Neuronal stem cell (in vitro differentiated cells): ENCODE measurements around the gene PPDPF.

Experiments
- DNase-seq: peaks from one replicate; pipeline ENCODE4 v3.0.0-alpha.2; 2013; ENCODE audit warnings: low spot score
- H2AFZ ChIP-seq: one replicate; pipeline ENCODE4 v1.6.1; 2013; ENCODE audit warnings: mild to moderate bottlenecking, low read length, inconsistent platforms
- H2AK5ac ChIP-seq: 2 replicates; pipeline ENCODE4 v1.6.1; 2013; ENCODE audit warnings: low read depth, mild to moderate bottlenecking, inconsistent platforms, low read length, moderate library complexity, mixed read lengths
- H2BK120ac ChIP-seq: 2 replicates; pipeline ENCODE4 v1.6.1; 2013; ENCODE audit warnings: low read depth, mild to moderate bottlenecking, inconsistent platforms, low read length, moderate library complexity, mixed read lengths
- H2BK12ac ChIP-seq: one replicate; pipeline ENCODE4 v1.6.1; 2013; ENCODE audit warnings: low read length, inconsistent platforms
- H2BK15ac ChIP-seq: 2 replicates; pipeline ENCODE4 v1.6.1; 2013; ENCODE audit warnings: mild to moderate bottlenecking, low read length, inconsistent platforms, mixed read lengths
- H2BK5ac ChIP-seq: one replicate; pipeline ENCODE4 v1.6.1; 2013; ENCODE audit warnings: inconsistent platforms, mild to moderate bottlenecking, low read length, moderate library complexity
- H3K14ac ChIP-seq: one replicate; pipeline ENCODE4 v1.6.1; 2013; ENCODE audit warnings: low read length, inconsistent platforms
- H3K18ac ChIP-seq: 2 replicates; pipeline ENCODE4 v1.6.1; 2013; ENCODE audit warnings: low read length, inconsistent platforms
- H3K23ac ChIP-seq: 2 replicates; pipeline ENCODE4 v1.6.1; 2013; ENCODE audit warnings: low read depth, mild to moderate bottlenecking, mixed read lengths, low read length, inconsistent platforms; ENCODE audit not compliant: poor library complexity
- H3K27ac ChIP-seq: replicated peaks from 3 replicates; pipeline ENCODE4 v1.5.1; 2013; ENCODE audit warnings: low read length, inconsistent platforms
- H3K27me3 ChIP-seq, 3 experiments: 2 replicates each; pipeline ENCODE4 v1.6.1; 2013; ENCODE audit warnings: low read length in 3 of 3, mild to moderate bottlenecking in 2 of 3, inconsistent platforms in 1 of 3, low read depth in 1 of 3, mixed read lengths in 1 of 3, moderate library complexity in 1 of 3; ENCODE audit not compliant: control insufficient read depth in 3 of 3, insufficient read depth in 3 of 3
- H3K36me3 ChIP-seq, 2 donors: replicated peaks in 1 of 2; 2 replicates each; pipeline ENCODE4 v1.6.1; 2013; ENCODE audit warnings: low read length in 2 of 2; ENCODE audit not compliant: control insufficient read depth in 2 of 2, insufficient read depth in 2 of 2
- H3K4ac ChIP-seq: 2 replicates; pipeline ENCODE4 v1.6.1; 2013; ENCODE audit warnings: inconsistent platforms, mild to moderate bottlenecking, low read length, moderate library complexity
- H3K4me1 ChIP-seq, 2 donors: 1 replicate in 1 of 2; 2 replicates in 1 of 2; pipeline ENCODE4 v1.6.1; 2013; ENCODE audit warnings: low read length in 2 of 2, low read depth in 1 of 2; ENCODE audit not compliant: control insufficient read depth in 2 of 2, insufficient read depth in 1 of 2
- H3K4me2 ChIP-seq: one replicate; pipeline ENCODE4 v1.6.1; 2013; ENCODE audit warnings: mild to moderate bottlenecking, low read length, inconsistent platforms; ENCODE audit not compliant: insufficient read depth, poor library complexity, severe bottlenecking
- H3K4me3 ChIP-seq, 2 donors: 2 replicates each; pipeline ENCODE4 v1.5.1; 2013; ENCODE audit warnings: low read length in 2 of 2, mild to moderate bottlenecking in 2 of 2, inconsistent platforms in 1 of 2, moderate library complexity in 1 of 2
- H3K79me1 ChIP-seq: one replicate; pipeline ENCODE4 v1.6.1; 2013; ENCODE audit warnings: low read depth, mild to moderate bottlenecking, inconsistent platforms, low read length, moderate library complexity
- H3K9ac ChIP-seq: one replicate; pipeline ENCODE4 v1.6.1; 2013; ENCODE audit warnings: mild to moderate bottlenecking, low read depth, low read length, inconsistent platforms; ENCODE audit not compliant: poor library complexity
- H3K9me3 ChIP-seq, 2 donors: replicated peaks in 1 of 2; 2 replicates each; pipeline versions ENCODE3 to v1.6.1; 2013; ENCODE audit warnings: low read length in 2 of 2, mild to moderate bottlenecking in 2 of 2, inconsistent platforms in 1 of 2, low read depth in 1 of 2, mixed read lengths in 1 of 2, moderate library complexity in 1 of 2; ENCODE audit not compliant: control insufficient read depth in 2 of 2, insufficient read depth in 1 of 2
- H4K8ac ChIP-seq: one replicate; pipeline ENCODE4 v1.6.1; 2013; ENCODE audit warnings: low read depth, mild to moderate bottlenecking, inconsistent platforms, low read length, moderate library complexity
- H4K91ac ChIP-seq: one replicate; pipeline ENCODE4 v1.6.1; 2013; ENCODE audit warnings: low read length, low read depth, mild to moderate bottlenecking, inconsistent platforms; ENCODE audit not compliant: poor library complexity
- WGBS, 2 donors: extraction: QIAGEN DNeasy Blood & Tissue Kit; methylation state at CpG; one replicate each; pipeline ENCODE4 v1.1.7; 2013; ENCODE audit warnings: missing lambda C conversion rate in 2 of 2, mixed read lengths in 1 of 2; ENCODE audit not compliant: insufficient read length in 2 of 2, insufficient replicate concordance in 1 of 2; ENCODE audit errors: extremely low coverage in 2 of 2; 5-methylcytosine and 5-hydroxymethylcytosine counted together

Gene PPDPF

DNA sequence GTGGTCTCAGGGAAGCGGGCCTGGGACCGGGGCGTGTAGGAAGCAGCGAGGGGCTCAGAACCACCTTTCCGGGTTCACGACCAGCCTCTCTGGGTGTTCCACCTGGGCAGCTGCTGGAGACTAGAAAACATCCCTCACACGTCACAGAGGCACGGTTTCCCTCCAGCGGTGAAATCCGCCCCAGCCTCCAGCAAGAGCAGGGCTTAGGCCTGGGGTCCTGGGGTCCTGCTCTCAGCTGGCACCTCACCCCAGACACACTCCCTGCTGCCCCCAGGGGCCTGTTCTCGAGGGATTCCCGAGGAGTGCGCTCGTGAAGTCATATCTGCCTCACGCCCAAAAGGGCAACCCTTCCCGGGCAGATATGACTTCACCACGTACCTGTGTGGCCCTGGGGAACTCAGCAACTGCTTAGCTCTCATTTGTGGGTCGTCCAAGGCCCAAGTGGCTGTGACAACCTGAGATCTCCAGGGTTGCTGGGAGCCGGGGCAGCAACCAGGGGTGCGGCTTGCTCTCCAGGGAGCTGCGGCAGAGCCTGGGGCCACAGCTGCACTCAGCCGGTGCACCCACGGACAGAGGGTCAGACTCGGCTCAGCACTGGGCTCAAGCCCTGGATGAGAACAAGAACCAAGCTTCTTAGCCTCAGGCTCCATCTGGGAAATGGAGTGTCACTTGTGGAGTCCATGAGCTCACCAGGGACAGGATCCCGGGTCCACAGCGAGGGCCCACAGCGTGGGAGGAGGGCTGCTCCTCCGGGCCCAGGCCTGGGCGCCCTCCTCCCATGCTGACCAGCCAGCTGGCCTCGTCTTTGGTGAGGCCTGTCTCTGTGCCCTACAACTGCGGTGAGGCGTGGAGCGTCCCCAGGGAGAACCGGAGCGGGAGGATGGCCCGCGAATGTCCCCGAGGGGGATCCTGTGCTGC, 34.1 kb downstream of the PPDPF start:
- peak overlapping the region; percentile 99 for H2AFZ ChIP-seq
- H3K4me1 ChIP-seq, result peaks cover 17 to 18% of the 10 kb centered on the region in 2 donors
- peak overlapping the region; percentile 91 for H3K18ac ChIP-seq
- H3K4me3 ChIP-seq, result peak overlapping the region; percentile 50 to 77
- peak overlapping the region; percentile 17 for H4K8ac ChIP-seq
- peak overlapping the region; percentile 53 for H4K91ac ChIP-seq
- no peaks in the 10 kb centered on the region for H3K9me3 ChIP-seq
- no peak overlapping the region for H3K27ac ChIP-seq
- H3K14ac ChIP-seq, result peak overlapping the region; percentile 94
- peak overlapping the region; percentile 80 for H3K23ac ChIP-seq
- H2BK120ac ChIP-seq, result peak overlapping the region; percentile 94
- H2BK12ac ChIP-seq, result peak overlapping the region; percentile 90
- H3K36me3 ChIP-seq, result no peaks in the 10 kb centered on the region
- peak overlapping the region; percentile 100 for H2BK15ac ChIP-seq
- H3K4me2 ChIP-seq, result peak overlapping the region; percentile 83
- peak overlapping the region; percentile 90 for H3K9ac ChIP-seq
- DNase-seq, result no peak
- H2AK5ac ChIP-seq, result peak overlapping the region; percentile 99
- H3K27me3 ChIP-seq, result peaks cover 0 to 5% (median 0%) of the 10 kb centered on the region in 3 experiments
- peak overlapping the region; percentile 82 for H2BK5ac ChIP-seq
- H3K79me1 ChIP-seq, result peaks cover 2% of the 10 kb centered on the region
- peak overlapping the region; percentile 23 for H3K4ac ChIP-seq
- WGBS, 2 donors, result no CpG with 5 or more reads among the region's 38 CpGs

- H2AK5ac ChIP-seq, result peak overlapping the region; percentile 99
- H3K79me1 ChIP-seq, result peaks cover 2% of the 10 kb centered on the region
- H3K14ac ChIP-seq, result peak overlapping the region; percentile 76
- H3K18ac ChIP-seq, result peak overlapping the region; percentile 72
- H3K36me3 ChIP-seq, result no peaks in the 10 kb centered on the region
- peak overlapping the region; percentile 100 for H2BK15ac ChIP-seq
- H4K8ac ChIP-seq, result no peak overlapping the region
- peak overlapping the region; percentile 46 for H2BK12ac ChIP-seq
- H3K23ac ChIP-seq, result peak overlapping the region; percentile 81
- H3K4me1 ChIP-seq, result peaks cover 17 to 18% of the 10 kb centered on the region in 2 donors
- H3K27me3 ChIP-seq, result peaks cover 0 to 4% (median 0%) of the 10 kb centered on the region in 3 experiments
- H2BK120ac ChIP-seq, result no peak overlapping the region
- no peak overlapping the region for H3K4me2 ChIP-seq
- no peak overlapping the region for H3K4me3 ChIP-seq
- H4K91ac ChIP-seq, result peak overlapping the region; percentile 75
- no peak overlapping the region for H3K9ac ChIP-seq
- H3K4ac ChIP-seq, result peak overlapping the region; percentile 14
- H2AFZ ChIP-seq, result no peak overlapping the region
- DNase-seq, result no peak
- no CpG with 5 or more reads among the region's 45 CpGs for WGBS, 2 donors
- H3K27ac ChIP-seq, result no peak overlapping the region
- H2BK5ac ChIP-seq, result peak overlapping the region; percentile 4
- H3K9me3 ChIP-seq, result no peaks in the 10 kb centered on the region
Observed at GRCh38 chr20:63555661-63556381, 35.3 kb downstream of the PPDPF start.

GRCh38 chr20:63556873-63557478, 36.4 kb downstream of the PPDPF start:
- Histone ChIP-seq H3K4me2 (peak overlapping the region; percentile 11), H3K4ac (peak overlapping the region; percentile 84), H3K23ac (peak overlapping the region; percentile 80), H3K27me3 (no peaks in the 10 kb centered on the region), H3K9ac (peak overlapping the region; percentile 70), H4K91ac (no peak overlapping the region), H3K4me3 (no peak overlapping the region), H3K36me3 (no peaks in the 10 kb centered on the region), H2BK12ac (no peak overlapping the region), H2AFZ (no peak overlapping the region), H2BK15ac (peak overlapping the region; percentile 26), H3K18ac (peak overlapping the region; percentile 93), H3K4me1 (peaks cover 15 to 18% of the 10 kb centered on the region in 2 donors), H2AK5ac (peak overlapping the region; percentile 97), H3K14ac (peak overlapping the region; percentile 97), H2BK120ac (peak overlapping the region; percentile 72), H3K79me1 (peaks cover 2% of the 10 kb centered on the region), H3K27ac (no peak overlapping the region), H2BK5ac (peak overlapping the region; percentile 53), H3K9me3 (no peaks in the 10 kb centered on the region), H4K8ac (peak overlapping the region; percentile 65)
- WGBS, 2 donors, result no CpG with 5 or more reads among the region's 23 CpGs
- peak; percentile 33 for DNase-seq
